ENCODE results near the gene VSTM2B. TPM values are rescaled to one million over a fixed set of nuclear protein-coding genes. Genes with fewer than 3 reads are reported as not detected.

The VSTM2B gene
- total RNA-seq (2016; rRNA removed; fragmentation: Illumina TruSeq; extraction: Trizol), result not detected in 2 replicates
- not detected in 2 replicates for total RNA-seq (2016; cell fraction: cytosol; rRNA removed; fragmentation: Illumina TruSeq; extraction: Trizol; ENCODE audit: low read depth)
- total RNA-seq (2016; cell fraction: insoluble cytoplasmic fraction; rRNA removed; fragmentation: Illumina TruSeq; extraction: Trizol), result not detected in 2 replicates
- not detected in 2 replicates for total RNA-seq (2016; cell fraction: membrane; rRNA removed; fragmentation: Illumina TruSeq; extraction: Trizol)
- total RNA-seq (2016; cell fraction: nucleus; rRNA removed; fragmentation: Illumina TruSeq; extraction: Trizol), result not detected in 2 replicates
- not detected in 2 replicates for polyA plus RNA-seq (2011; rRNA removed)
- not detected in 2 replicates for polyA plus RNA-seq (2011; cell fraction: cytosol; rRNA removed)
- polyA plus RNA-seq (2011; cell fraction: nucleus; rRNA removed), result not detected in 2 replicates
- not detected in 2 replicates for polyA plus RNA-seq (2012)
- not detected in 2 replicates for polyA plus RNA-seq (2016; cell fraction: cytosol; fragmentation: Illumina TruSeq; extraction: Trizol; ENCODE audit: low read depth)
- polyA plus RNA-seq (2016; cell fraction: insoluble cytoplasmic fraction; fragmentation: Illumina TruSeq; extraction: Trizol; ENCODE audit: low read depth), result not detected in 2 replicates
- polyA plus RNA-seq (2016; cell fraction: membrane; fragmentation: Illumina TruSeq; extraction: Trizol; ENCODE audit: low read depth), result not detected in 2 replicates
- polyA plus RNA-seq (2016; cell fraction: nucleus; fragmentation: Illumina TruSeq; extraction: Trizol; ENCODE audit: insufficient read depth, low read depth), result not detected in 2 replicates
- polyA minus RNA-seq (2011; rRNA and poly(A)+ RNA removed; ENCODE audit: low replicate concordance), result not detected in 2 replicates
- not detected in 2 replicates for polyA minus RNA-seq (2011; cell fraction: cytosol; rRNA and poly(A)+ RNA removed)
- polyA minus RNA-seq (2011; cell fraction: nucleus; rRNA and poly(A)+ RNA removed), result not detected in 2 replicates
- Bru-seq, nascent RNA, result percentile 5 among the genes with signal in this experiment
- not detected for BruChase-seq, experiment 1, labeled RNA remaining after a 6-hour chase
- not detected for BruChase-seq, experiment 2, labeled RNA remaining after a 2-hour chase
- long read RNA-seq, experiment 1, result 0 reads
- long read RNA-seq, experiment 2, result 0 reads

GRCh38 chr19:29525901-29526729 is at the start of gene VSTM2B:
VSTM2B (plus strand) TSS chr19:29525994; CDS start chr19:29526584, 590 bp downstream.
- no peak within 1 kb of the TSS for H3K4me2 ChIP-seq (ENCODE audit: low read depth, low read length)
- TF ChIP-seq CEBPG (CRISPR knock-in tag; IDR thresholded peaks at IDR 0.05), result no peak
- no peak for TF ChIP-seq ZNF17 (CRISPR knock-in tag; IDR thresholded peaks at IDR 0.05)
- TF ChIP-seq RAD51 (IDR thresholded peaks at IDR 0.05; ENCODE audit: borderline replicate concordance), result no peak
- no peak for TF ChIP-seq NFKBIZ (CRISPR knock-in tag; IDR thresholded peaks at IDR 0.05)
- no peak for TF ChIP-seq ZNF780A (CRISPR knock-in tag; IDR thresholded peaks at IDR 0.05)
- TF ChIP-seq ZNF747 (CRISPR knock-in tag; IDR thresholded peaks at IDR 0.05; ENCODE audit: borderline replicate concordance), result no peak
- no peak for TF ChIP-seq ZNF512B (CRISPR knock-in tag; IDR thresholded peaks at IDR 0.05; ENCODE audit: borderline replicate concordance)
- no peak for TF ChIP-seq SP1 (IDR thresholded peaks at IDR 0.05)
- no peak for TF ChIP-seq SP1 (CRISPR knock-in tag; IDR thresholded peaks at IDR 0.05)
- TF ChIP-seq DR1 (CRISPR knock-in tag; IDR thresholded peaks at IDR 0.05), result no peak
- TF ChIP-seq ZNF781 (CRISPR knock-in tag; IDR thresholded peaks at IDR 0.05; ENCODE audit: borderline replicate concordance, not compliant biosample characterization), result no peak
- TF ChIP-seq ZNF441 (CRISPR knock-in tag; IDR thresholded peaks at IDR 0.05; ENCODE audit: borderline replicate concordance), result no peak
- TF ChIP-seq POLR2AphosphoS2 (IDR thresholded peaks at IDR 0.05; ENCODE audit: low read depth, low read length), result no peak
- TF ChIP-seq HES4 (CRISPR knock-in tag; IDR thresholded peaks at IDR 0.05; ENCODE audit: borderline replicate concordance), result no peak
- TF ChIP-seq ZSCAN20 (CRISPR knock-in tag; IDR thresholded peaks at IDR 0.05; ENCODE audit: borderline replicate concordance), result no peak
- TF ChIP-seq SYNCRIP (IDR thresholded peaks at IDR 0.05; ENCODE audit: insufficient read depth, low read depth, low read length), result no peak
- no peak for TF ChIP-seq TFAP4 (IDR thresholded peaks at IDR 0.05; ENCODE audit: borderline replicate concordance, low read depth)

More at GRCh38 chr19:29525901-29526729, at the start of gene VSTM2B:
- in situ Hi-C loops (cut with HindIII; ENCODE audit: extremely low pct_ligation_motif_present, low pct_unique_long_range_greater_than_20kb) (no loop called here), intact Hi-C loops (cut with micrococcal nuclease; ENCODE audit: unreplicated experiment) (loop anchor here (5.0 kb wide), 1 partner anchor 59 kb away; no protein-coding TSS in a partner anchor)
- FAIRE-seq, result no peak
- Histone ChIP-seq H3K4me1 (ENCODE audit: insufficient read depth, low read length) (peaks cover 10% of the 10 kb centered on the region), H2AFZ (ENCODE audit: low read length) (no peak within 1 kb of the TSS), H3K79me2 (ENCODE audit: insufficient read depth, low read length) (no peaks in the 10 kb centered on the region), H3K27me3 (ENCODE audit: control insufficient read depth in 1 of 2, insufficient read depth in 2 of 2, low read length in 2 of 2) (peaks cover 4 to 24% of the 10 kb centered on the region in 2 experiments; a peak in 4 of 5 replicates), H3K36me3 (replicated peaks in 1 of 2; ENCODE audit: control insufficient read depth in 1 of 2, insufficient read depth in 2 of 2, low read length in 2 of 2) (no peaks in the 10 kb centered on the region), H3K27ac (ENCODE audit: extremely low read length, insufficient read depth, low read length) (no peak within 1 kb of the TSS), H3K4me3 (replicated peaks in 1 of 3; ENCODE audit: insufficient read depth in 1 of 3, low read depth in 2 of 3, low read length in 3 of 3) (no peak within 1 kb of the TSS), H3K9ac (ENCODE audit: insufficient read depth, low read depth, low read length) (no peak within 1 kb of the TSS), H3K9me3 (ENCODE audit: low read length) (no peaks in the 10 kb centered on the region), H4K20me1 (ENCODE audit: insufficient read depth, low read length) (no peaks in the 10 kb centered on the region)
- BruUV-seq (replicated peaks), result no TSS peak
- no peak for DNase-seq (ENCODE audit: low spot score)
- 67% methylated on average over 14 of the region's 104 CpGs for WGBS (ENCODE audit: low lambda C conversion rate)
- CTCF ChIA-PET (ENCODE audit: low intra/inter-chr PET ratio, low total read pairs), result no interaction called here
- no peak for ATAC-seq
- POLR2A ChIA-PET, result no interaction called here
